ENCODE measurements around the gene ATPAF2.

GRCh38 chr17:17987901-17988300, 51.1 kb downstream of the ATPAF2 start:
- TF ChIP-seq CTCF (IDR thresholded peaks at IDR 0.05; ENCODE audit: poor library complexity): no peak
- no peak for TF ChIP-seq EZH2 (IDR thresholded peaks at IDR 0.05; ENCODE audit: borderline replicate concordance)
